Measurements from ENCODE around the gene CCDC69. TPM values are rescaled to one million over a fixed set of nuclear protein-coding genes. Genes with fewer than 3 reads are reported as not detected.

The CCDC69 gene
- total and polyA plus RNA-seq, 10 of the 15 experiments (the other 5 are each of a cell fraction or from before 2014, with no cell fraction given): 13.5 to 106 (median 70.1) TPM

GRCh38 chr5:151155775-151156506 is 68.0 kb downstream of the CCDC69 start (continued):
- no peak for TF ChIP-seq RELB (IDR thresholded peaks at IDR 0.05; ENCODE audit: low read depth)
- TF ChIP-seq EZH2 (IDR thresholded peaks at IDR 0.05; ENCODE audit: borderline replicate concordance, control insufficient read depth, low read depth, low read length): no peak
- TF ChIP-seq TAF1 (IDR thresholded peaks at IDR 0.05; ENCODE audit: borderline replicate concordance, low read depth, low read length): 0 out of 2 replicates have a peak, but pooled peaks have one; percentile 10
- TF ChIP-seq ZNF274 (IDR thresholded peaks at IDR 0.05; ENCODE audit: insufficient read depth, insufficient read length): no peak
- TF ChIP-seq DPF2 (IDR thresholded peaks at IDR 0.05): 0 out of 2 replicates have a peak, but pooled peaks have one; percentile 31
- TF ChIP-seq IKZF1 (conservative IDR thresholded peaks at IDR 0.05): peak; percentile 59
- TF ChIP-seq HCFC1 (IDR thresholded peaks at IDR 0.05; ENCODE audit: low read length): no peak
- TF ChIP-seq USF2 (IDR thresholded peaks at IDR 0.05; ENCODE audit: borderline replicate concordance, low read depth, low read length): no peak
- no peak for TF ChIP-seq SMAD1 (IDR thresholded peaks at IDR 0.05; ENCODE audit: low read depth, partially characterized antibody)
- TF ChIP-seq NFYA (IDR thresholded peaks at IDR 0.05; ENCODE audit: borderline replicate concordance, low read depth, low read length): no peak
- no peak for TF ChIP-seq EGR1 (IDR thresholded peaks at IDR 0.05; ENCODE audit: borderline replicate concordance in 1 of 2, low read depth in 2 of 2, low read length in 2 of 2)
- TF ChIP-seq WRNIP1 (IDR thresholded peaks at IDR 0.05; ENCODE audit: borderline replicate concordance, low read depth, low read length): no peak
- TF ChIP-seq BRCA1 (IDR thresholded peaks at IDR 0.05; ENCODE audit: low read depth, low read length): no peak
- TF ChIP-seq NR2F1 (conservative IDR thresholded peaks at IDR 0.05): 0 out of 2 replicates have a peak, but pooled peaks have one; percentile 30

All from GM12878 (cell line).